HG03045 (cell line): ENCODE measurements around the gene PDXP.
A peak's percentile ranks its signal among the peaks of the same experiment; 100 is the strongest.
"Not testable (repeated sequence)": the region's sequence is repeated elsewhere in the genome, so short reads cannot be mapped to it uniquely, and the experiment has no call there.

Experiments
- ATAC-seq: cut with Tn5 transposase; IDR thresholded peaks from one replicate; pipeline ENCODE4 v1.9.1; 2021; ENCODE audit warnings: mild to moderate bottlenecking, moderate library complexity; ENCODE audit not compliant: unreplicated experiment

Gene PDXP

DNA sequence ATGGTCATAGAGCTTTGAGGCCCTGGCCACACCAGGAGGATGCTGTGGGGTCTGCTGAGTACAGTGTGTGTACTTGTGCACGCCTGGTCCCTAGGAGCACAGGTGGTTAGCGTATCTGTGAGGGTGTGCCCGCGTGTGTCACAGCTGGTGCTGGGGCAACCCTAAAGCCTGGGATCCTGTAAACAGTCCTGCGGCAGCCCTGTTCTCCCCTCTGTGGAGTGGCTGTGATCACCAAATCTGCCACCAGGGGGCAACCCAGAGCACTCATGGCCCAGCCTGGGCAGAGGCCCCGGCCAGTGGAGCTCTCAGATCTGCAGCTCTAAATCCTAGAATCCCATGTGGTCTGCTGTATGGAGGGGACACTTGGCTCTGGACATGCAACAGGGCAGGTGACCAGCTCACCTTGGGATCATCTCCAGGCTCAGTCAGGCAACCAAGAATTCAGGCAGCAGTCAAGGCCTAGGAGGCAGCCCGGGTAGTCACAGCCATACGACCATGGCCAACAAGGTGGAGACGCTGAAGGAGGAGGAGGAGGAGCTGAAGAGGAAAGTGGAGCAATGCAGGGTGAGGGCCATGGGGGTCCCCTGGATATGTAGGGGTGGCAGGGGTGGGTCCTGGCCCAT lies 15.2 kb upstream of the PDXP start:
- ATAC-seq = no peak

DNA sequence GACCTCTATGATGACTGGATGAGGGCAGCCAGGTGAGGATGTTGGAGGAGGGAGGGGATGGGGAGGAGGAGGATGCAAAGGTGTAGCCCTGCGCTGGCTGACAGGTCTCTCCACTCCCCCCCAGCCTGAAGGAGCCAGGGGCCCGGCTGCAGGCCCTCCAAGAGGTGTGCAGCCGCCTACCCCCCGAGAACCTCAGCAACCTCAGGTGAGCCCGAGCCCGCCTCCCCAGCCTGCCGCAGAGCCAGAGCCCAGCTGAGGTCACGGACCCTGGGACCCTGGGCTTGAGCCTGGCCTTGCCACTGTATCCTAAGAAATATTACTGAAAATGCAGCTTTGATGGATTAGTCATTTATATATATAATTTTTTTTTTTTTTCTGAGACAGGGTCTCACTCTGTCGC lies 11.2 kb upstream of the PDXP start:
- ATAC-seq = no peak

DNA sequence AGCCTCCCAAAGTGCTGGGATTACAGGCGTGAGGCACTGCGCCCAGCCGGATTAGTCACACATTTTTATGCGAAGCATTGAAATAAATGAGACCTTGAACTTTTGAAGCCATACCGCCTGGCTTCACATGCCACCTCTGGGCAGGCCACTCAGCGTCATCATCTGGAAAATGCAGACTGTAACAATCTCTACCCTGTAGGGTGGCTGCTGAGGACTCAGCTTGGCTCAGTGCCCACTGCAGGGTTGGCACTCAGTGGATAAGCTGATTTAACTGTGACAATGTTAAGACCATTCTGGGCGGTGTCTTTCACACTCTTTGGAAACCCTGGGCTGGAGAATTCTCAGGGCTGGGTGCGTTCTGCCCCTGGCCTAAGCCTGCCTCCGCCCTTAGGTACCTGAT lies 10.6 kb upstream of the PDXP start:
- ATAC-seq = no peak

DNA sequence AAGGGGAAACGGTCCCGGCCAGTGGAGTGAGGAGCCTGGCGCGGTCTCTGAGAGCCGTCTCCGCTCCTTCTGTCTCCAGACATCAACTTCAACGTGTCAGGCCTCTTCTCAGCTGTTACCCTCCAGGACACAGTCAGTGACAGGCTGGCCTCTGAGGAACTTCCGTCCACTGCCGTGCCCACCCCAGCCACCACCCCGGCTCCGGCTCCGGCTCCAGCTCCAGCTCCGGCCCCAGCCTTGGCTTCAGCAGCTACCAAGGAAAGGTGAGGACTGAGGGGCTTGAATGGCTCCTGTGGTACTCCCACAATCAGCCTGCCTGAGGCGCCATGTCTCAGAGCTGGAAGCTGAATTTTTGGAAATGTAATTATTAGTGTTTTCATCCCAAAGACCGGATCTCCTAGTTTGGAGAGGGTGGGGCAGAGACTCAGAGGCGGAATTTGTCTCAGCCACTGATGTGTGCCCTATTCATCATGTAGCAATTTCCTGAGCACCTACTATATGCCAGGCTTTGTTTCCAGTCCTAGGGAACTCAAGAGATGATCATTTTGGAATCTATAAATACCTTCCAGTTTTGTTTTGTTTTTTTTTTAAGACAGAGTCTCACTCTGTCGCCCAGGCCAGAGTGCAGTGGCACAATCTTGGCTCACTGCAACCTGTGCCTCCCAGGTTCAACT lies 7.9 kb upstream of the PDXP start:
- no peak for ATAC-seq

DNA sequence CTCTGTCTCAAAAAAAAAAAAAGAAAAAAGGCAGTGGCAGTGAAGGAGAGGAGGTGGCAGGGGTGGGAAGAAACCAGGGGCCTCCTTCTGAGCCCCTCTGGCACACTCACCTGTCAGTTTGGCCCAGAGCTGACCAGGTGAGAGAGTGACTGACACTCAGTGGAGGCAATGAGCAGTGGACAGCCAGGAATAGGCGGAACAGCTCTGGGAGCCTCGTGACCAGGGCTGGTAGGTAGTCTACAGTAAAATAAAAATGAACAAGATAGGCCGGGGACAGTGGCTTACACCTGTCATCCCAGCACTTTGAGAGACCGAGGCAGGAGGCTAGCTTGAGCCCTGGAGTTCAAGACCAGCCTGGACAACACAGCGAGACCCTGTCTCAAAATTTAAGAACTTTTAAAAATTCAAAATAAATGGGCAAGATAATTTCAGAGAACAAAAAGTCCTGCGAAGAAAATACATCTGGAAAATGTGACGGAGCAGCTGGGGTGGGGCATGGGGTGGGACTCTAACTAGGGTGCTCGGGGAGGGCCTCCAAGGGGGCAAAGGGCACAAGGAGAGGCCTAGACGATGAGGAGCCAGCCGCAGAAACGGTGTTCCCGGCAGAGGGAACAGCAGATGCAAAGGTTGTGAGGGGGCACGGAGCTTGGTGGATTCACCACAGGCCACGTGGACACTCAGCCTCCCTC lies 3.8 kb upstream of the PDXP start:
- no peak for ATAC-seq

DNA sequence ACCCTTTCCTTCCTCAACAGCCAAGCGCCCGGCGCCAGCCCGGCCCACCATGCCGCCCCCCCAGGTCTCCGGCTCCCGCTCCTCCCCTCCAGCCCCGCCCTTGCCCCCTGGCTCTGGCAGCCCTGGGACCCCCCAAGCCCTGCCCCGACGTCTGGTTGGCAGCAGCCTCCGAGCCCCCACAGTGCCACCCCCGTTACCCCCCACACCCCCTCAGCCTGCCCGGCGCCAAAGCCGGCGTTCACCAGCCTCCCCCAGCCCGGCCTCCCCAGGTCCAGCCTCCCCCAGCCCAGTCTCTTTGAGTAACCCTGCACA lies 3.3 kb upstream of the PDXP start:
- ATAC-seq = no peak

DNA sequence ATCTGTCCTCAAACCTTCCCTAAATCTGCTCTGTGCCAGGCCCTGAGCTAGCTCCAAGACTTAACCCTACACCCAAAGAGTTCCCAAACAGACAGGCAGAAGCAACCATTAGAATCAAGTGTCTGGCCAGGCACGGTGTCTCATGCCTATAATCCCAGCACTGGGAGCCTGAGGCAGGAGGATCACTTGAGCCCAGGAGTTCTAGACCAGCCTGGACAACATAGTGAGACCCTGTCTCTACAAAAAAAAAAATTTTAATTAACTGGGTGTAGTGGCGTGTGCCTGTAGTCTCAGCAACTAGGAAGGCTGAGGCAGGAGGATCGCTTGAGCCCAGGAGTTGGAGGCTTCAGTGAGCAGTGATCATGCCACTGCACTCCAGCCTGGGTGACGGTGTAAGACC lies 1.9 kb upstream of the PDXP start:
- not testable (repeated sequence) for ATAC-seq

DNA sequence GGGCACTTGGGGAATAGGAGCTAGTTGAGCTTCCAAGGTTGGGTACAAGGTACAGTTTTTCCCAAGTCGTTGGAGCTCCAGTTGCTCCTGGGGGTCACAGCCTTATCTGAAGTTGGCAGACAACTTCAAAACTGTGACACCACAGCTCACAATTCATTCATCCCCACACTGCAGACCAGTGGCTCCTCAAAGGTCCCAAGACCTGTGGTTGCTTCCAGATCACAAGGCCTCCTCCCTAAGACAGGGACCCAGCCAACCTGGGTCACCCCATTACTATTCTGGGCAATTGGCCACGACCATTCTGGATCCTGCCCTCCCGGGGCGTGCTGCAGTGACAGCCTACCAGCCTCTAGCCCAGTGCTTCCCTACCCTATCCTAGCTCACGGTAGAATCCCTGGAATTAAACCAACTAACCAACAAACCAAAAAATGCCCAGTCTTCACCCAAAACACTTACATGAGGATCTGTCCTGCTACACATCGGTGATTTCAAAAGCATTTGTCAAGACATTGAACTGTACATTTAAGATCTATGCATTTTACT lies 862 bp upstream of the PDXP start:
- no peak for ATAC-seq

DNA sequence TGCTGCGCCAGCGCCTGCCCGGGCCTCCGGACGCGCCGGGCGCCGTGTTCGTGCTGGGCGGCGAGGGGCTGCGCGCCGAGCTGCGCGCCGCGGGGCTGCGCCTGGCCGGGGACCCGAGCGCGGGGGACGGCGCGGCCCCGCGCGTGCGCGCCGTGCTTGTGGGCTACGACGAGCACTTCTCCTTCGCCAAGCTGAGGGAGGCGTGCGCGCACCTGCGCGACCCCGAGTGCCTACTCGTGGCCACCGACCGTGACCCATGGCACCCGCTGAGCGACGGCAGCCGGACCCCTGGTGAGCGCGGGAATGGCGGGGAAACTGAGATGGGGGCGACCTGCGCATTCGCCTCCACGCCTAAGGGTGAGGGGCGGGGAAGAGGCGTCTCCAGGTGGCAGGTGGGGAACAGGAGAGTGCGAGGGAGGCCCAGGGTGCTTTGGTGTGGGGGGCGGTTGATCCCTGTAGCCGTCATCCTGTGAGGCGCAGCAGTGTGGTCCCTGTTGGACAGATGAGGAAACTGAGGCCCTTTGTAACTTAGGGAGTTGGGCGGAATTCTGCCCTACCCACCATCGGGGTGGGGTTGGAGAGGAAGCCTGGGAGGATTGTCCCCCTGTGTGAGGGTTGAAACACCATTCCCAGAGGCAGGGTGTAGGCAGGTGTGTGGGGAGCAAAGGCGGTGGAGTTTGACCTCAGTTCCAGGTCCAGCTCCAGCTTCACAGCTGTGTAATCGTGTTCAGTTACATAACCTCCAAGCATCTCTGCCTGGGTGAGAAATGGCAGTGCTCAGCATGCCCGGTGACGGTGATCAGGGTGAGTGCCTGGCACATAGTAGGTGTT lies 758 bp downstream of the PDXP start:
- peak; percentile 6 for ATAC-seq

DNA sequence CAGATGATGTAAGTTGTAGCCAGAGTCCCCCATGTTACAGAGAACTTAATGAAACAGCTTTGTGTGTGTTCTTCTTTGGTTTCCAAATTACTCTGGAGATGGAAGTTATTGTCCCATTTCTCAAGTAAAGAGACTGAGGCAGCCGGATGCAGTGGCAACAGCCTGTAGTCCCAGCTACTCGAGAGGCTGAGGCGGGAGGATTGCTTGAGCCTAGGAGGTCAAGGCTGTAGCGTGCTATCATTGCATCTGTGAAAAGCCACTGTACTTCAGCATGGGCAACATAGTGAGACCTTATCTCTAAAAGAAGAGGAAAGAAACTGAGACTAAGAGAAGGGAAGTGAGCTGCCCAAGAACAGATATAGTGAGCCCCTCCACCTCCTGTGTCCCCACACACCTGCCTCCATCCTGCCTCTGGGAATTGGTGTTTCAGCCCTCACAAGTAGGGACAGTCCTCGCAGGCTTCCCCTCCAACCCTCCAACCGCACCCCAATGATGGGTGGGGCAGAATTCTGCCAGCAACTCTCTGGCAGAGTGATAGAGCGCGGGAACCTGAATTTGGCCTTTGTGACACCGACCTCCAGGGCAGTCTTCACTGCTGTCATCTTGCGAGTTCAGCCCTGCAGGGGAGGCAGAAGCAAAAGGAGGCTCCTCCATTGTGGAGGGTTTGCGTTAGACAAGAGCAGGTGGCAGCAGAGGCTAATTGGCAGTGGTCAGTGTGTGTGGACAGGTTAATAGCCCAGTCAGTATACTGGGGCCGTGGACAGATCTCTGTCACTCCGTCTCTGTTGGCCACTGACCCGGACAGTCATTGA lies 1.6 kb downstream of the PDXP start:
- ATAC-seq = no peak

DNA sequence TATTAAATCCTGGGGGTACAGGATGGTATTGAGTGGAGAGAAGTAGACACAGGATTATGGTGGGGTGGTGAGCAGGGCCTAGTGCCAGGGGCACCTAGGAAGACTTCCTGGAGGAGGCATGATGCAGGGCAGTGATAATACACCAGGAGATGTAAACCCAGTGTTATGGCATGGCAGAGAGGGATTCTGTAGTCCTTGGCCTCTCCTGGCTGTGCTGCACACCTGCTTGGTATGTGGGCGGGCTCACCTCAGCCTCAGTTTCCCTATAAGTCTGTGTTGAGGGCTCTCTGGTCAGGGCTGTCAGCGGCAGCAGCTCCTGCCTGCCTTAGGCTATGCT lies 2.2 kb downstream of the PDXP start:
- no peak for ATAC-seq

DNA sequence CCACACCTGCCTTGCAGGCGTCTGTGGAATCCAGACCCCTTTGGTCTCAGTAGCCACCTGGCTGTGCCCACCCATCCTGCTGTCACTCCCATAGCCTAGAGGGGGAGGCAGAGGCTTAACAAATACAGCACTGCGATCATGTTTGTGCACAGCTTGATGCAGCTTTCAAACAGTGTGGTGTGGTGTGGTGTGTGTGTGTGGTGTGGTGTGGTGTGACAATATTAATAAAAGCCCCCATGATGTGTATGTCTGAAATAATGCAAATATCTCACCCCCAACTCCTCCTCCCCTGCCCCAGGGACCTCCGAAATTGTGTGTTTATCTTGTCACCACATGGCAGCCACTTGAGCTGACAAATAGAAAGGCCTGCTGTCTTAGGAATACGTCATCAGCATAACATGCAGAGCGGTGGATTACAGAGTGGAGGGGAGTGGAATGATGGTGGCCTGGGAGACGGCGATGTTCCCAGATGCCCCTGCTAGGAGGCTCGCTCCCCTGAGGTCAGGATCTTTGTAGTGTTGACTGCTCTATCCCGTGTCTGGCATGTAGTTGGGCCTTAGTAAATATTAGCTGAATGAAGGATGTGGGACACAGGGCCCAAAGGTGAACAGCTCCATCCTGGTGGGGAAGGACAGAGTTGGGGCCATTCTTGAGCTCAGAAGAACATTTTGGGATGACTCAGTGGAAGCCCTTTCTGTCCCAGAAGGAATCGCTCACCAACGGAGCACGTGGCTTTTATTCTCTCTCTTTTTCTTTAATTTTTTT lies 2.8 kb downstream of the PDXP start:
- no peak for ATAC-seq

DNA sequence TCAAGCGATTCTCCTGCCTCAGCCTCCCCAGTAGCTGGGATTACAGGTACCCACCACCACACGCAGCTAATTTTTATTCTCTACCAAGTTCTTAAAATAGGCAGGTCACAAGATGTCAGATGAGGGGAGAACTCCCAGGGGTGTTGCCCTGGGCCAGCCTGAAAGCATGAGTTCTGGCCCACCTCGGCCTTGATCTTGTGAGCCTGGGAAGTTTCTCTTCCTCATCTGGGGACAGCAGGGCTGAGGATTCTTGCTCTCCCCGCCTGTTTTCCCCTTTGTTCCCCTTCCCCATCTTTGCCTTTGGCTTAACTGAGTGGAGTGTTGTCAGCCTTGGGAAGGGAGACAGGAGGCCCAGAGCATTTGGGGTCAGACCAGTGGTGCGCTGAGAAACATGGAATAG lies 3.5 kb downstream of the PDXP start:
- no peak for ATAC-seq

DNA sequence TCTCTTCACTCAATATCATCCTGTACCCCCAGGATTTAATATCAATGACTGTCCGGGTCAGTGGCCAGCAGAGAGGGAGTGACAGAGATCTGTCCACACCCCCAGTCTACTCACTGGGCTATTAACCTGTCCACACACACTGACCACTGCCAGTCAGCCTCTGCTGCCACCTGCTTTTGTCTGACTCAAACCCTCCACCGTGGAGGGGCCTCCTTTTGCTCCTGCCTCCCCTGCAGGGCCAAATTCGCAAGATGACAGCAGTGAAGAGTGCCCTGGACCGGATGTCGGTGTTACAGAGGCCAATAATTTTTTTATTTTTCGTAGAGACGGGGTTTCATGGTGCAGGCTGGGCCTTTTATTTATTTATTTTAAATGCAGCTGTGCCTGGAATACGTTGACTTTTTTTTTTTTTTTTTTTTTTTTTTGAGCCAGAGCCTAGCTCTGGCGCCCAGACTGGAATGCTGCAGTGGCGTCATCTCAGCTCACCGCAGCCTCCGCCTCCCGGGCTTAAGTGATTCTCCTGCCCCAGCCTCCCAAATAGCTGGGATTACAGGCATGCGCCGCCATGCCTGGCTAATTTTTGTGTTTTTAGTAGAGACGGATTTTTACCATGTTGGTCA lies 5.1 kb downstream of the PDXP start:
- no peak for ATAC-seq

DNA sequence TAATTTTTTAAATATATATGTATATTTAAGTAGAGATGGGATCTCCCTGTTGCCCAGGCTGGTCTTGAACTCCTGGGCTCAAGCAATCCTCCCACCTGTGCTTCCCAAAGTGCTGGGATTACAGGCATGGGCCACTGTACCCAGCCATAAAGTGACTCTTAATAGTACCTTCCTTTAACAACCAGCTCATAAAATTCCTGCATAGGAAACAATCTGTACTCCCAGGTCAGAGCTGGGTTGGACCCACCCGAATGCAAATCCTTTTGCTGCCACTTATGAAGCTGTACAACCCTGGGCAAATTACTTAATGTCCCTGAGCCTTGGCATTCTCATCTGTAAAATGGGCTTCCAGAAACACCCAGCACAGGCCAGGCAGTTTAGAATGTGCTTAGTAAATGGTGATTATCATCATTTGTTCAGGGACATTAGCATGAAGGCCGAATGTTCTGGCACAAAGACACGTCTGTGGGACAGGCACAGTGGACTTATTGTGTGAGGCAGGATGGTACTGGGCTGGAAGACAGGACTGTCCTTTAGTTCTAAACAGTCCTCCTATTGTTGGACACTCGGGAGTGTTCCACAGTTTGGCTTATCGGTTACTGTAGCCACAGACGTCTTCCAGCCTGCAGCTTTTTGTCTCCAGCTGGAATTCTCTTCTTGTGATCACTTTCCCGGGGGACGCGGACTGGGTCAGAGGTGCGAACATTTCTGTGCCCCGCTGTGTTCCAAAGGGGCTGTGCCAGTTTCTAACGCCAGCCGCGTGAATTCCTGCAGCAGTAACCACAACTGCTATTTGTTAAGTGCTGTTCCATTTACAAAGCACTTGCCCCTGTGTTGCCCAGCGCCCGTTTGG lies 6.0 kb downstream of the PDXP start:
- no peak for ATAC-seq

DNA sequence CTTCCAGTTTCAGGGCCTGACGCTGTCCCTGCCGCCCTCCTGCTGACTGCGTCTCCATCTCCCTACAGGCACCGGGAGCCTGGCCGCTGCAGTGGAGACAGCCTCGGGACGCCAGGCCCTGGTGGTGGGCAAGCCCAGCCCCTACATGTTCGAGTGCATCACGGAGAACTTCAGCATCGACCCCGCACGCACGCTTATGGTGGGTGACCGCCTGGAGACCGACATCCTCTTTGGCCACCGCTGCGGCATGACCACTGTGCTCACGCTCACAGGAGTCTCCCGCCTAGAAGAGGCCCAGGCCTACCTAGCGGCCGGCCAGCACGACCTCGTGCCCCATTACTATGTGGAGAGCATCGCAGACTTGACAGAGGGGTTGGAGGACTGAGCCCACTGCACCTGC lies 7.0 kb downstream of the PDXP start:
- ATAC-seq = no peak

DNA sequence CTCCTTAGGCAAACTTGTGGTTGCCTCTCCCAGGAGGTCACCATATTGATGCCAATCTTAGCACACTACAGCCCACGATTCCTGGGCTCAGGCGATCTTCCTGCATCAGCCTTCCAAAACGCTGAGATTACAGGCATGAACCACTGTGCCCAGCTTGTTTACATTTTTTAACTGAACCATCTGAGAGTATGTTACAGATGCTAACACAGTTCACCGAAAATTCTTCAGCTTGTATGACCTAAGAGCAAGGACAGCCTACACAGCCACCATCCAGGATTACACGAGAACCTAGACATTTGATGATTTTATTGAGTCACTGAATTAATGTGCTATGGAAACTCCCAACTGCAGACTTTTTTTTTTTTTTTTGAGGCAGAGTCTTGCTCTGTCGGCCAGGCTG lies 11.1 kb downstream of the PDXP start:
- ATAC-seq = no peak

DNA sequence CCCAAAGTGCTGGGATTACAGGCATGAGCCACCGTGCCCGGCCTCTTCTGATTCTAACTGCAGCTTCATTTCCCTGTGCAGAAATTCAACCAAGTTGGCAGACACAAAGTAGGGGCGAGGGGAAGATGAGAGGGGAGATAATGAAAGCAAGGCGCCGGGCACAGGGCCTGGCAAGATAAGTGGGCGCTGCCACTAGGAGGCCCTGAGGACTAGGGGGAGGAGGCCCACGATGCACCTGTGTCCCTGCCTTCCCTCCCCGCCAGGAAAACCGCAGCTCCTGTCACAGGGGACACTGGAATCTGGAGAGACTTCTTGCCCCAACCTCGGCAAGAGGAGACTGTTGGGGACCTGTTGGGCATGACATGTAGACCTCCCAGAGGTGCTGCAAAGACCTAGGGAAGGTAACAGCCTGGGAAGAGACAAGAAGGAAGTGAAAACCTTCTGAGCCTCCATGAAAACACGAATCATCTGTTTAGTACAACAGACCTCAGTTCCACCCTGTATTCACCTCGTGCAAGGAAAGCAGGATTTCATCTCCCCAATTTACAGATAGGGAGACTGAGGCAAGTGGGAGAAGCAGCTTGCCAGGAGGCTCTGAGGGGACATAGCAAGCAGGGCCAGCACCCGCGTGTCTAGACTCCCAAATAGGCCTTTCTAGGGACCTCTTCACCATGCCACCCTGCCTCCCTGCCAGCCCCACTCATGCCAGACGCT lies 13.8 kb downstream of the PDXP start:
- no peak for ATAC-seq
